ENCODE measurements around the gene APOL4.
"Not testable (repeated sequence)": the region's sequence is repeated elsewhere in the genome, so short reads cannot be mapped to it uniquely, and the experiment has no call there.

APOL4 gene

DNA sequence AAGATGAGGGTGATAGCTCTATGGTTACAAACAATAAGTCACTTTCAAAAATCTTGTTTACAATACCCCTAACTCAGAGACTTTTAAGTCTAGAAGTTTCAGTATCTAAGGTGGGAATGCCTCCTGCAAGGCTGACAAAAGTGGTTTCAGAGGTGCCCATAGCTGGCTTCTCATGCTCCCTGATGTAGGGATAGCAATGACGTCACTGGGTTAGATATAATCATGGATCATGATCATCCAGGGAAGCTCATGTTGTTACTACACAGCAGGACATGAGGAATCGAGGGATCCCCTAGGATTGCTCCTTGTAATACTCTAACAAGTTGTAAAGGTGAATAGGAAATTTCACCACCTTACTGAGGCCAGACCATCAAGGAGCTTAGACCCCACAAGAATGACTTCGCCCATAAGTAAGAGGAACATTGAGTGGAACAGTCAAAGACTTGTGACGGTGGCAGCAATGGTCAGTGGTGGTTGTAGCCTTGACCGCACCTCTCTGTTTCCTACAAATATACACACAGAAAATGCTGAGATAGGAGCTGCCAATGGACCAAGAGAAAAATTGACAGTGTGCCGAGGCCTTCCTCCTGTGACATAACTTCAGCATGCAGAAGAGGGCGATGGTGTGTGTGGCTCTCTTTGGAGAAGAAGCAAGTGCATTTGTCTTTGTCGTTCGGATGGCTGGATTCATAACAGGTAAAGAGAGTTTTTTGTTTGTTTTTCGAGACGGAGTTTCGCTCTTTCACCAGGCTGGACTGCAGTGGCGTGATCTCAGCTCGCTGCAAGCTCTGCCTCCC, 15.6 kb downstream of the APOL4 start:
- DNase-seq, result no peak

DNA sequence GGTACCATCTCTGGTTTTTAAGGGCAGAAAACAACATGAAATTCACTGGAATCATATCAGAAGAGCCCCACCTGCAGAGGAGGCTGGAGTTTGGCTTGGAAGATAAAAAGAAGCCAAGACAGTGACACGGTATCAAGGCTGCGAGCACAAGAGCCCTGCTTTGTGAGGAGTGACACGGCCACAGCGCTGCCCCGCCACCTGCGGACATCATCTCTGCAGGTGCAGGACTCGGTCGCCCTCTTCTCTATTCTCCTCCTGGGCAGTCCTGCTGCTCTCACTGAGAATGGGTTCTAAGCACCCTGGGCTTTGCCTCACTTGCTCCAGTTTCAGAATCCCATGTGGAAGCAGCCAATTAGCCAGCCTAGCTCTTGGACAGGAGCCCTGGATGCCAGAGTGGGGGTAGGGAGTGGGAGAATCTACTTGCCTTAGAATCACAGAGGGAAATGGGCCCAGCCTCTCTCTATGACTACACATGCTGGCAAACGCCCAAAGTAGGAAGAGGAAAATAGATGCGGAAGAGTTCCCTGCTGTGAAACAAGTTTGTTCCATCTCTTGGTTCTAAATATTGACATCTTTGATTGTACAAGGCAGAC, 17.1 kb downstream of the APOL4 start:
- DNase-seq, result peak in 41 of 56 donors; percentile 5 to 76 (median 37)

DNA sequence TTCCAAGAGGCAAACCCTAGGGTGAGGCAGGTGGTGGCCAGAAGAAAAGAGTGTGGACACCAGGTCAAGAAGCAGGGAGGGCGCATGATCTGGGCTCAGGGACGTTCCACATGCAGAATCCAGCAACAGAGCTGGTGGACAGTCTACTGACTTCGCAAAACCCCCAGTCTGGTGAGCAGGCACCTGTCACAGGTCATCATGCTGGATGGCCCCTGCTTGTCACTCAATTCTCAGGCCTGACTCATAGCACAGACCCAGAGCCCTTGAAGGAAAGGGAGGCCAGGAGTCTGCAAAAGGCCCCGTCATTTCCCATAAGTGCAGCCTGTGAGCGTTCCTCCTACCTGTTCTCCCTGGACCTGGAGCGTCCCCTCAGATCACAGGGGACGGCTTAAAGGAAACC, 18.2 kb downstream of the APOL4 start:
- no peak for DNase-seq

DNA sequence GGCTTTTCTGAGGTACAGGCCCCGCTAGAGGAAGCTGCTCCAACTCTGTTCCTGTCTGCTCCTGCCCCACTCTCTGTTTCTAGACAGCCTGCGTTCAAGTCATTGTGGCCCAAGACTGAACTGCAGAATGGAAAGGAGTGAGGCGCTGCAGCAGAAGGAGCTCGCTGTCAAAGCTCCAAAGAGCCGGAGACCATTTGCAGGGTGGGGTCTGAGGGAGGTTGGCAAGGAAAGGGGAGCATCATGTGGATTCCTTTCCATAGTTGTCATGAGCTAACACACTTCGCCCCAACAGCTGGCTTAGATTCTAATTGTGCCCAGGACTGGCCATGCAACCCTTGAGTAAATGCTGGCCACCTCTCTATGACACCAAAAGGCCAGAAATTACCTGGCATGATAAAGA, 18.8 kb downstream of the APOL4 start:
- no peak for DNase-seq

DNA sequence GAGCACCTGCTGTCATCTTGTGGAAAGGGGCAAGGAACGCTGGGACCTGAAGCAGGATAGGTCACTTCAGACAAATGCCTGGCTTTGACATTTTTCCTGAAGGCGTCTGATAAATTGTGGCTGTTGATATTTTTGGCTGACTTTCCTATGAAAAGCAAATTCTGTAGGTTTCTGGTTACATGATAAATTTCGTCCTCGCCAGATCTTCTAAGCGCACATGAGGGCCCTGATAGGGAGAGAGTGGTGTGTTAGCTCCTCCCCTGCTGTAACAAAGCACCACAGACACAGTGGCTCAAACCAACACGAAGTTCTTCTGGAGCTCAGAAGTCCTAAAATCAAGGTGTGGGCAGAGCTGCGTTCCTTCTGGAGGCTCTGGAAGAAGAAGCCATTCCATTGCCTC, 19.6 kb downstream of the APOL4 start:
- DNase-seq, result no peak

DNA sequence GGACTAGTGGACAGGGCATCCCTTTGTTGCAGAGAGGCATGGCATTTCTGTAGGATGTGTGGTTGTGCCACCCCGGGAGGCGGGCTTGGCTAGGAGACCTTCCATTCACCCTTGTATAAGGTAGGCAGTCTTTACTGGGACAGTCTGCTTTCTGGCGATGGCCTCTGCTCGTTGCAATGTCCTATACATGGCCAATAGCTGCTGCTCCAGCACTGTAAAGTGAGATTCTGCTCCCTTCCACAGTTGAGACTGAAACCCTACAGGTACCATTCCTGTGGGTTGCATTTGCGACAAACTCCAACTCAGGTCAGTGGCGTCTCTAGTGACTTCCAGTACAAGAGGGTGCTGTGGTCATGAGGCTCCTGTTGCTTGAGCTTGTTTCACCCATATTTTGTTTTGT, 20.7 kb downstream of the APOL4 start:
- no peak for DNase-seq

DNA sequence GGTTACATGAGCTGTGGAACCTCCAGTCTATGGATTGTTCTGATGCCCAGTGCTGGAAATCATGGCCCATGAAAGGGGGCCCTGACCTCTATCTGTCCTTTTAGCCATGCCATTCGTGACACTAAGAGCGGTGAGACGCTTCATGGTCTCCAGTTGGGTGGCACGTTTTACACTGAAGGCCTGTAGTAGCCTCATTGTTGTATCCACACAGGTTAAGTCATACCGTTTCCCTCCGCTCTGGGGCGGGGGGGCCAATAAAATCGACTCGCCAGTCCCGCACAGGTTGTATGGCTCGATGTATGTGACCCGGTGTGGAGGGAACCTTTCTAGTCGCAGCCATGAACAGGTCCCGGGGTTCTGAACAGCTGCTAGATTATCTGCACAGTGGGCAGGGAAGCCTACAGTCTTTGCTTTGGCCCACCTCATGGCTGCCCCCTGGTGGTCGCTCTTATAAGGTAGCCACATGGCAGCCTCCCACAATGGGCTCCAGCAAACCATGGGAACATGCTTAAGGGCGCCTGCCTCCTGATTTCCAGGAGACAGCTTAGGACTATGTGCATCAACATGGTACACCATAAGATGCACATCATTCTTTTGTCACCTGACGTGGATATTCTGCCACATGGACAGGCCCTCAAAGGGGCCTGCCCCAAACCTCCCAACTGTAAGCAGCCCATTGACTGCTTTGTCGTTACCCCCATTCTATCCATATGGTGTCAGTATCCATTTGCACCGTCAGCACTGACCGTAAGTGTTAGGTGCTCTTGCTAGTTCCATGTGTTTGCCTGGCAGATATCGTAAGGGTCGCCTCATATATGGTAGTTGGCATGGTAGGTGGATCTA, 21.4 kb downstream of the APOL4 start:
- DNase-seq, result peak in 45 of 56 donors; percentile 6 to 84 (median 38)

DNA sequence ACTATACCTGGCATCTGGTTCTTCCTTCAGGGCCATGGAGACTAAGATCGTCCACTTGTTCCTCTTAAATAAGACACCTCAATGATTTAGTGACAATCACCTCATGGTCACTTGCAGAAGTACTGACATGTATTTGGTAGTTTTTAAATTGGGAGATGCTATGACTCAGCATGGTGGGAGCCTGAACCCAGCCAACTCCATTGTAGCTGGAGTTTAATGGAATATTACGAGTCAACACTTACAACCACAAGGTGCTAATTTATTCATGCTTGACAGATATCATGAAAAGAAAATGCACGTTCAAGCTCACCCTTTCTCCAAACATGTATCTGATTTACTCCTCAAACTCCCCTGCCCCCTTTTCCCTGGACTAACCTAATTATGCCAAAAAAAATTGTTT, 24.4 kb downstream of the APOL4 start:
- DNase-seq, result no peak

DNA sequence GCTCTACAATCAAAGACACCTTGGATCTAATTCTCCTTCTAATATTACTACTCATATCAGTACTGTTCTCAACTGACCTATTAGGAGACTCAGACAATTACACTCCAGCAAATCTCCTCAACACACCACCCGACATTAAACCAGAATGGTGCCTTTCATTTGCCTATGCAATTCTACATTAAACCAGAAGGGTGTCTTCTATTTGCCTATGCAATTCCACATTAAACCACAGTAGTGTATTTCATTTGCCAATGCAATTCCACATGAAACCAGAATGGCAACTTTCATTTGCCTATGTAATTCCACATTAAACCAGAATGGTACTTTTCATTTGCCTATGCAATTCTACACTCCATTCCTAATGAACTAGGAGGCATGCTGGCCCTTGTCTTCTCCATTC, 25.7 kb downstream of the APOL4 start:
- DNase-seq, result no peak

DNA sequence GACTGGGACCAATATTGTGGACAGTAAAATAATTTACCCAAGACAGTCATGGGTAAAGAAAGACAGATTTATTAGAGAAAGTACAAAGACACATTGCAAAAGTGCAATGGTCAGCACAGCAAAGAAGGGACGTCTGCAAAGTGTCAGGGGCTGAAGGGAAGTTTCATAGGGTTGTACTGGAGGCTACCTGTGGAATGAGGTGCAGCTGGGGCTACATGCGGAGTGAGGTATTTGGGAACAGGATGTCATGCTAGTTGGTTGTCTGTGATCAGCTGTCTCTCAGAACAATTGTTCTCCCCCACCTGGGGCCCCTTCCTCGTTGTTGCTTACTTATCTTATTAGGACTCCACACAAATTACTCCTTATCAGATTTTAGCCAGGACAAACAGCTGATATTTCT, 29.7 kb downstream of the APOL4 start:
- DNase-seq, result no peak

DNA sequence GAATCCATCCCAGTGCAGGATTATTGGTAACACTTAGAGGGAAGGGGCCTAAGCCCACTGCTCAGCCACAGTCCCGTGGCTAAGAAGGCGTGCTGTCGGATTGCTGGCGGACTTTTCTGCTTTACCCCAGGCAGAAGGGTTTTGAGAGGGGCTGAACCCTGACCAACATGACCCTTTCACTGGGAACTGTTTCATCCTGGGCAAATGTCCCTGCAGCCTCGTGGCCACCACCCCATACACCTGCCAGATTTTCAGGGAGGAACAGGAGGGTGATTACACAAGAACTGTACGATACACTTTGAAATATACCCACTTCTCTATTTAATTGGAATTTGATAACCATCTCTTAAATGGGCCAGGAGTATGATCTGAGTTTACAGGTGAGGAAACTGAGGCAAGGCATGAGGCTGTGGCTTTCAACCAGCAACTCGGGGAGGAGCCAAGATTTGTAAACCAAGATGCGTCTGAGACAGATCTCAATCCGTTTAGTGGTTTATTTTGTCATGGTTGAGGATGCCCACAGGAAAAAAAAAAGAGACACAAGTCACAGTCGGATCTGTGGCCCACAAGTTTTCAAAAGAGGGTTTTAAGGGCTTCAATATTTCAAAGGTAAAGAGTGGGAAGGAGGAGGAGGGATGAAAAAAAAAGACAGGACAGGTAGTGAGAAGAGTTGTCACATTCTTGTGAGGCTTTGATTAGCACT, 34.9 kb downstream of the APOL4 start:
- no peak for DNase-seq

DNA sequence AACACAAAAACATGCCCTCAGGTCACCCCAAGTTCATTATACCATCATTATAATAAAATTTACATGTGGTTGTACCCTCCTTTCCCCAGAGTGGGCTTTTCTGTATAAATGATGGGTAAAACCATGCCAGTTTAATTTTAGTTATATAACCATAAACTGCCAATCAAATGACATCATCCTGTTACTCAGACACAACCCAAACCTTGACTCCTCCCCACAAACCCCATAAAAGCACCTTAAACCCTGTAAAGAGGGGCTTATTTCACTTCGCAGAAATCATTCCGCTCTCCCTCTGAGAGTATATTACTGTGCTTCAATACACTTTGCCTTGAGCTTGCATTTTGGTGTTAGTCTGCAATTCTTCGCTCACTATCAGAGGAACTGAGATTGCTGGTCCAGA, 35.5 kb downstream of the APOL4 start:
- DNase-seq, result no peak

DNA sequence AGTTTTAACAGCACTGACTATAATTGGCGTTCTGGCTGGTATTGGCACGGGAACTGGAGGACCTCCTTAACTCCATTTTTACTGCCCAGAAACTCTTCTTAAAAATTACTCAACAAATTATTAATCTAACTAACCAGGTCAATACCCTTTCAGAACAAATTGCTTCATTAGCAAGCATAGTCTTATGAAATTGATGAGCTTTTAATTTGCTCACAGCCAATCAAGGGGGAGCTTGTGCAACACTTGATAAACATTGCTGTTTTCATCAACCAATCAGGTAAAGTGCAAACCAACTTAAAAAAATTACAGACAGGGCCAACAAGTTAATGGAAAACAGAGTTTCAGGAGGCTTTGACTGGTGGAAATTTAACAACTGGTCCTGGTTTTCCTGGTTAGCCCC, 36.5 kb downstream of the APOL4 start:
- DNase-seq, result no peak

DNA sequence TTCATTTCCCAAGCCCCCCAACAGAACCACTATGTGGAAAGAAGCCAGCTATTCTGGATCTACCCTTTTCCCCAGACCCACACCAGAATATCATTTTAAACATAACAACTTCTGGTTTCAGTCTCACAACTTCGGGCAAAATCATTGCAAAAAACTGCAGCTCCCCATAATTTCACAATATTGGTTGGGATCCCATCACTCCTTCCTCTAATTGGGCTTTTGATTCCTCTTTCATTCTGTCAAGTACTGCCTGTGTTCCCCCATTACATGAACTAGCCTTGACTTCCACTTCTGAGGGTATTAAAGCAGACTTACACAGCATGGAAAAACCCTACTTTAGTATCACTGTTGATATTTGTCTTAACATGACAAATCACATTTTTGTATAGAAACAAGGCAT, 37.0 kb downstream of the APOL4 start:
- no peak for DNase-seq

DNA sequence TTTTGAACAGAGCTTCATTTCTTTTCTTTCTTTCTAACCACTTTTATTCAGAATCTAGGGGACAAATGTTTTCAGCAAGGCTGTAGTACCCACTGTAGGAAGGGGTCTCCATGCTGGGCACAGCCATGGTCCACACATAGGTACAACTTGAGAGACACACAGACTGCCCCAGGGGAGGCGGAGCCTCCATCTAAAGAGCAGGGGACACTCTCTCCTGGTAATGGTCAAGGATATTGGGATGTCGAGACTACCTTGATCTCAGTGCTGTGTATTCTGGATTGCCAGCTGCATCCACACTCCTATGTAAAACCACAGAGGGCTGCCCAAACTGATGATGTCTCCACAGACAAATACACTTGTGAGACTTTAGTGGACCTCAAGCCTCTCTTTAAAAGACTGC, 38.1 kb downstream of the APOL4 start:
- no peak for DNase-seq

DNA sequence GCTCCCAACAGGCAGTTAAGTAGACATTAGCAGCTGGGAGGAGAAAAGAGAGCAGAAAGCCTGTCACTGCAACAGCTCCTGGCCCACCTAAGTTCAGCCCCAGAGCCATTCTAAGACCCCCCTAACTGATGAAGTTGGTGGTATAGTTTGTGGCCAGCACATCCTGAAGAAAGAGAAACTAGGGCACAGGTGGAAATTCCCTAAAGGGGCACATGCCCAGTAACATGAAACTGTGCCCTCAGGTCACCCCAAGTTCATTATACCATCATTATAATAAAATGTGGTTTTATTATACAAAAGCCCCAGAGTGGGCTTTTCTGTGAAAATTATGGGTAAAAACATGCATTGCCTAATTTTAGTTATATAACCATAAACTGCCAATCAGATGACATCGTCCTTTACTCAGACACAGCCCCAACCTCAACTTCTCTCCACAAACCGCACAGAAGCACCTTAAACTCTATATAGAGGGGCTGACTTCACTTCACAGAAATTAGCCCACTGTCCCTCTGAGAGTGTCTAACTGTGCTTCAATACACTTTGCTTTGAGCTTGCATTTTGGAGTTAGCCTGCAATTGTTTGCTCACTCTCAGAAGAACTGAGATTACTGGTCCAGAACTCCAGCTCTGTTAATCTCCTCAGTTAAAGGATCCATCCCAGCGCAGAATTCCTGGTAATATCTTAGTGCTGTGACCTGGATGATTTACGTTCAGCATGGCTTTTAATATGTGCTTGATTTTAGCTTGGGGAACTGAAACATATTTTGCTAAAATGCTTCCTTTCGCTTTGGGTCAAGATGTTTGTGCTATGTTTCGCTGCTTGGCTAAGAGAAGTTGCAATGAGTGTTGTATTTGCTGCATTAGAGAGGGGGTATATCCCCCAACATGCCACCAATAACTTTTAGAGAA, 39.2 kb downstream of the APOL4 start:
- DNase-seq, result no peak

DNA sequence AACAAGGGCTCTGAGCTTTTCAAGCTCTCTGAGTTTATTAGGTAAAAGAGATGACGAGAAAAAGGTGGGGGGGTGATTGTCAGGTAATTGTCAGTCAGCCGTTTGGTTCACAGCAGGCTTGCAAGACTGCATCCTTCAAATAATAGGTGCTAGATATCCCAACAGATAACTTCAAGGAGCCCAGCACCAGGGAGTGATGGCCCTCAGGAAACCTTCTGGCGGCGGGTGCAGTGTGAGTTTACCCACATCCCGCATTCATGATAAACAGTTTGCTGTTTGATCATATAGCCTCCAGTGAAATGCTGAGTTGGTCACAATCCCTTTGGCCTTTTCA, 39.8 kb downstream of the APOL4 start:
- not testable (repeated sequence) for DNase-seq

DNA sequence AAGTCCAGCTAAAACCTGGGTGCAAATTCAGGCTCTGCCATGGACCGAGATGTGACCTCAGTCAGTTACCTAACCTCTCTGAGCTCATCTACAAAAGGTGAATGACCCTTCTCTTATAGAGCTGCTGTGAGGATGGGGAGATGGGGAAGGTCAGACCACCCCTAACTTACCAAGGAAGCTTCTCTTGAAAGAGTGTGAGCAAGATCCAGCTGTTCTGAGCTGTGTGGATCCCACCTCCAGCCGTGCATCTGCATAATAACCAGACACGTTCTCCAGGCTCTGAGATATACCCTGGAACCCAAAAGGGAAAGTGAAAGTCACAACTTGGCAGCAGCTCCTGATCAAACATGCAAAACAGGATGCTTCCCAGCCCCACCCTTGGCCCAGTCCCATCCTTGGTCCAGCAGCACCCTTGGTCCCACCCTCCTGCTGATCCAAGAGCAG, 41.1 kb downstream of the APOL4 start, which contains the start of gene APOL3:
APOL3 (minus strand) TSS at position 257 of the 444 bp plus-strand sequence. CDS start 11,700 bp downstream, outside the sequence.
- no peak for DNase-seq

DNA sequence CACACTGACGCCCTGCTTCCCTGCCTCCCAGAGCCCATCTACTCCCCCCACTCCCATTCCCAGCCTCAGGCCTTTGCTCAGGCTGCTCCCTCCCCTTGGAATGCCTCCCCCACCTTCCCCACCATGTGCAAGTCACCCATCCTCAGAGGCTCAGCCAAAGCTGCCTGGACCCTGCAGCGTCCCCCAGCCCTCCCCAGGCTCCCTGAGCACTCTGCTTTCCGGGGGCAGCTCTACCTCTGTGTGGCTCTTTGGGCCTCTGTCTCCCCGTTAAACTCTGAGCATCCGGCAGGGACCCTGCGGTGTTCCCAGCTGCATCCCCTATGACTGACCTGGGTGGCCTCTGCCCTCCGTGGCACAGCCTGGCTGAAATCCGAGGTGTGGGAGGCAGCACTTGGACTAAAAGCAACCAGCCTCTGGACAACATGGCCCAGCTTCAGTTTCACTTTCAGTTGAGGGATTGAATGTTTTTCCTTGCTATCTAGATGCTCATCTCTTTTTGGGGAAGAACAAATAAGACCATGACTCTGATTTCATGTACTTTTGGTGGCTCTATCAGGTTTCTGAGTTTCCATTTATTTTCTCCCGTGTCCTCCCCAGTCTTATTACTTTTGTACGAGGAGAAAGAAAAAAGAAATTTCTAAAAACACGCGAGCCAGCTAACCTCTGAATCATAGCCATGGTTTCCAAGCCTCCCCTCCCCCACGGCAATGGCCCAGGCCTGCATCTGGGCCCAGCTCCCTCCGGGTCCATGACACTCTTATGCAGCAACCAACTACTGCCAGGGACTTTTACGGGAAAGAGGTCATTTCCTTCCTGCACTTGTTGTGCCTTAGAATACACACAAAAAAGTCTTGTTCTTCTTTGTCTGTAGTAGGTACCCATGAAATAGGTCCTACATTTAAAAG, 44.8 kb downstream of the APOL4 start:
- peak in 46 of 56 donors; percentile 8 to 87 (median 48) for DNase-seq
